ENCODE data around the gene RBM18. TPM values are rescaled to one million over a fixed set of nuclear protein-coding genes. Genes with fewer than 3 reads are reported as not detected.

Gene RBM18
- total RNA-seq, 1 donor from 2014 or later = 7.3 TPM

DNA sequence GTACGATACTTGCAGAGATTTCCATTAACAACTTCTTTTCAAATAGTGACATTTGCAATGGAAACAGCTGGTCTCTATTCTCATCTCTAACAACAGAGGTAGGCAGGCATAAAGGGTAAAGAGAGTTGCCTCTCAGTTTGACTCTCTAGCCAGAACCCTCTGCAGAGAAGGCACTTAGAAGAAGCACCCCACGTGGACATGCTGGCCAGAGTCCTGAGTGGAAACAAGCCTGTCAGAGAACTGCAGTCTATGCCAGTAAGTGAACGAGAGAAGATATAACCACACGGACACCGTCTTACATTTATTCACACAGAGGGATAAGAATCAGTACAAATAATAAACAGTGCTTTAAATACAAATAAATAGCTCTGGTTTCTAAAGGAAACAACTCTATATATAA lies 24.9 kb downstream of the RBM18 start:
- Histone ChIP-seq H3K9ac (ENCODE audit: low read depth in 1 of 3, low read length in 3 of 3) (no peak overlapping the region), H3K36me3 (ENCODE audit: control insufficient read depth in 3 of 3, insufficient read depth in 3 of 3, low read length in 3 of 3) (peaks cover 16 to 35% (median 34%) of the 10 kb centered on the region in 3 donors), H3K4me3 (ENCODE audit: low read length in 3 of 3) (no peak overlapping the region), H3K4me1 (ENCODE audit: control insufficient read depth in 3 of 3, insufficient read depth in 3 of 3, low read length in 3 of 3) (peaks cover 0 to 4% (median 0%) of the 10 kb centered on the region in 3 donors), H3K27ac (ENCODE audit: low read depth, low read length) (no peak overlapping the region), H3K27me3 (ENCODE audit: control insufficient read depth in 3 of 3, insufficient read depth in 3 of 3, low read length in 3 of 3) (no peaks in the 10 kb centered on the region), H3K9me3 (ENCODE audit: control insufficient read depth in 3 of 3, low read length in 3 of 3) (no peaks in the 10 kb centered on the region)

DNA sequence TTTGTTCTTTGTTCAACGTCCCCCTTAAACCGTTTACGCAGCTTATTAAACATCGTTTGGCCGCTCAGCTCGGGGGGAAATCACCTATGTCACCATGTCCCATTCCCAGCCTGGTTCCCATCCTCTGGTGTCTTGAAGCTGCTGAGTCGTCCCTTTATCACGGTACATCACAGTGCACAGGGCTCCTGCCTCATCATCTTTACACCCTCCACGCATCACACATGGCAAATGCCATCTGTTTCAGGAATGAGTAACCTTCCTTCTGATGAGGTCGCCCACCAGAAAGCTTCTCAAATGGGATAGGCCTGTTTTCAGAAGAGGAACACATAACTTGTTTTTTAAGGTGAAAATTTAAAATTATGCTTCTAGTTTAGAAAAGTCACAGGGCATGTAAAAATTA lies 28.0 kb downstream of the RBM18 start:
- Histone ChIP-seq H3K4me1 (ENCODE audit: control insufficient read depth in 3 of 3, insufficient read depth in 3 of 3, low read length in 3 of 3) (peaks cover 0 to 4% (median 0%) of the 10 kb centered on the region in 3 donors), H3K9ac (ENCODE audit: low read depth in 1 of 3, low read length in 3 of 3) (no peak overlapping the region), H3K36me3 (ENCODE audit: control insufficient read depth in 3 of 3, insufficient read depth in 3 of 3, low read length in 3 of 3) (peaks cover 8 to 18% (median 13%) of the 10 kb centered on the region in 3 donors), H3K4me3 (ENCODE audit: low read length in 3 of 3) (no peak overlapping the region), H3K9me3 (ENCODE audit: control insufficient read depth in 3 of 3, low read length in 3 of 3) (no peaks in the 10 kb centered on the region), H3K27me3 (ENCODE audit: control insufficient read depth in 3 of 3, insufficient read depth in 3 of 3, low read length in 3 of 3) (peaks cover 0 to 10% (median 0%) of the 10 kb centered on the region in 3 donors), H3K27ac (ENCODE audit: low read depth, low read length) (no peak overlapping the region)

- Histone ChIP-seq H3K9me3 (ENCODE audit: control insufficient read depth in 3 of 3, low read length in 3 of 3) (no peaks in the 10 kb centered on the region), H3K4me3 (ENCODE audit: low read length in 3 of 3) (no peak overlapping the region), H3K36me3 (ENCODE audit: control insufficient read depth in 3 of 3, insufficient read depth in 3 of 3, low read length in 3 of 3) (peaks cover 0 to 6% (median 0%) of the 10 kb centered on the region in 3 donors), H3K4me1 (ENCODE audit: control insufficient read depth in 3 of 3, insufficient read depth in 3 of 3, low read length in 3 of 3) (peaks cover 0 to 1% (median under 1%) of the 10 kb centered on the region in 3 donors), H3K9ac (ENCODE audit: low read depth in 1 of 3, low read length in 3 of 3) (no peak overlapping the region), H3K27me3 (ENCODE audit: control insufficient read depth in 3 of 3, insufficient read depth in 3 of 3, low read length in 3 of 3) (peaks cover 18 to 32% (median 20%) of the 10 kb centered on the region in 3 donors), H3K27ac (ENCODE audit: low read depth, low read length) (no peak overlapping the region)
Measured at GRCh38 chr9:122234022-122234748, 30.5 kb downstream of the RBM18 start.

GRCh38 chr9:122232796-122233306 lies 31.8 kb downstream of the RBM18 start:
- Histone ChIP-seq H3K36me3 (ENCODE audit: control insufficient read depth in 3 of 3, insufficient read depth in 3 of 3, low read length in 3 of 3) (no peaks in the 10 kb centered on the region), H3K9me3 (ENCODE audit: control insufficient read depth in 3 of 3, low read length in 3 of 3) (no peaks in the 10 kb centered on the region), H3K27ac (ENCODE audit: low read depth, low read length) (no peak overlapping the region), H3K4me1 (ENCODE audit: control insufficient read depth in 3 of 3, insufficient read depth in 3 of 3, low read length in 3 of 3) (peaks cover 0 to 4% (median 2%) of the 10 kb centered on the region in 3 donors), H3K27me3 (ENCODE audit: control insufficient read depth in 3 of 3, insufficient read depth in 3 of 3, low read length in 3 of 3) (peaks cover 28 to 43% (median 32%) of the 10 kb centered on the region in 3 donors), H3K9ac (ENCODE audit: low read depth in 1 of 3, low read length in 3 of 3) (no peak overlapping the region), H3K4me3 (ENCODE audit: low read length in 3 of 3) (no peak overlapping the region)

- Histone ChIP-seq H3K9ac (ENCODE audit: low read depth in 1 of 3, low read length in 3 of 3) (no peak overlapping the region), H3K27ac (ENCODE audit: low read depth, low read length) (no peak overlapping the region), H3K4me1 (ENCODE audit: control insufficient read depth in 3 of 3, insufficient read depth in 3 of 3, low read length in 3 of 3) (peaks cover 0 to 15% (median 4%) of the 10 kb centered on the region in 3 donors), H3K4me3 (ENCODE audit: low read length in 3 of 3) (no peak overlapping the region), H3K36me3 (ENCODE audit: control insufficient read depth in 3 of 3, insufficient read depth in 3 of 3, low read length in 3 of 3) (no peaks in the 10 kb centered on the region), H3K27me3 (ENCODE audit: control insufficient read depth in 3 of 3, insufficient read depth in 3 of 3, low read length in 3 of 3) (peaks cover 60 to 76% (median 63%) of the 10 kb centered on the region in 3 donors), H3K9me3 (ENCODE audit: control insufficient read depth in 3 of 3, low read length in 3 of 3) (no peaks in the 10 kb centered on the region)
Measured at GRCh38 chr9:122229485-122229837, 35.2 kb downstream of the RBM18 start.

DNA sequence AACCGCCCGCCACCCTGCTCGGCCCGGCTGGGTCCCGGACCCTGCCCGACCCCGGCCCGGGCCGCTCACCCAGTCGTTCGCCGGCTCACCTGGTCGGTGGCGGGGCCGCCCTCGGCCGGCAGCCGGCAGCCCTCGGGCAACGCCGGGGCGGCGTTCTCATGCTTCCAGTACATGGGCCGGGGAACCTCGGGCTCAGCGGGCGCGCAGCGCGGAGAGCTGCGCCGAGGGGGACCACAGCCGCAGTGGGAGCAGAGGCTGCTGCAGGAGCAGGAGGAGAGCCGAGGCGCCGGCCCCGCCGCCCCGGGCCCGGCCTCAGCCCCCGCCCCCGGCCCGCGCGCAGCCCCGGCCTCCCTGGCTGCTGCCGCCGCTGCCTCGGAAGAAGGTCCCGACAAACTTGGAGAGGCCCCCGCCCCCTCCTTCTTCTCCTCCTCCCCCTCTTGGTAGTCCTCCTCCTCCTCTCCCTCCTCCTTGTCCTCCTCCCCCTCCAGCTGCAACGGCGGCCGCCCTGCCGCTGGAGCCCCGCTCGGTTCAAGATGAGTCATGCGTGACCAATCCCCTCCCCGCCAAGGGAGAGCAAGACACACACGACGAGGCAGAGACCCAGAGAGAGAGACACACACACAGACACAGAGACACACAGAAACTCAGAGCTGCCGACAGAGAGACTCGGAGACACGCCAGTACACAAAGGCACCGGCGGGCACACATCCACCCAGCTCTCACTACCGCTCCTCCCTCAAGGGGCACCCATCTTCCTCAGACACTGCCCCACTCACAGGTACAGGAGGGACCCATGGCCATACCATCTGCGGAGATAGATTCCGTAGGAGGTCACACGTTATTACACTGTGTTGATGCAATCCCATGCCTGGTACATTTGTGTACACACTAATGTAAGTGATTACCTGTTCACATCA lies 35.8 kb downstream of the RBM18 start, which contains the start of gene LHX6:
Gene LHX6, minus strand, starts transcription at position 390 of the 917 bp plus-strand sequence. Its CDS starts 217 bp downstream, at position 173.
- H3K9me3 ChIP-seq (ENCODE audit: control insufficient read depth in 3 of 3, low read length in 3 of 3) = no peaks in the 10 kb centered on the region
- H3K9ac ChIP-seq (ENCODE audit: low read depth in 1 of 3, low read length in 3 of 3) = peak within 1 kb of the TSS in 1 of 3 donors; percentile 60
- H3K4me1 ChIP-seq (ENCODE audit: control insufficient read depth in 3 of 3, insufficient read depth in 3 of 3, low read length in 3 of 3) = peaks cover 0 to 15% (median 4%) of the 10 kb centered on the region in 3 donors
- peaks cover 63 to 75% (median 65%) of the 10 kb centered on the region in 3 donors for H3K27me3 ChIP-seq (ENCODE audit: control insufficient read depth in 3 of 3, insufficient read depth in 3 of 3, low read length in 3 of 3)
- H3K36me3 ChIP-seq (ENCODE audit: control insufficient read depth in 3 of 3, insufficient read depth in 3 of 3, low read length in 3 of 3) = no peaks in the 10 kb centered on the region
- no peak within 1 kb of the TSS for H3K27ac ChIP-seq (ENCODE audit: low read depth, low read length)
- H3K4me3 ChIP-seq (ENCODE audit: low read length in 3 of 3) = peak within 1 kb of the TSS in 2 of 3 donors; percentile 52 to 60

DNA sequence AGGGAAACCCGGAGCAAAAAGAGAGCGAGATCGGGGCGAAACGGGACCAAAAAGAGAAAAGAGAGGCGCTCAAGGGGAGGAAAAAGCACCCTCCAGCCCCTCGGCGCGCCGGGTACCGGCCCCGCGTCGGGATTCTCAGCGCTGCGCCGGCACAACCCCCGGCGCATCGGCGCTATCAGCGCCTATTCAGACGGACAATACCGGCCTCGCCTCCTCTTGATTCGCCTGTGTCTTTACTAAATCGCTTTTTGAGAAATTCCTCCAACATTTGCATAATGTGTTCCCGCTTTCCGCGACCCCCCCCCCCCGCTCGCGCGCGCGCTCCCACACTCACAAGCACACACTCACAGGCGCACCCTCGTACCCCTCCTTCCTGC lies 36.5 kb downstream of the RBM18 start:
- Histone ChIP-seq H3K27ac (ENCODE audit: low read depth, low read length) (no peak overlapping the region), H3K4me1 (ENCODE audit: control insufficient read depth in 3 of 3, insufficient read depth in 3 of 3, low read length in 3 of 3) (peaks cover 2 to 15% (median 8%) of the 10 kb centered on the region in 3 donors), H3K4me3 (ENCODE audit: low read length in 3 of 3) (peak overlapping the region in 2 of 3 donors; percentile 52 to 60), H3K9ac (ENCODE audit: low read depth in 1 of 3, low read length in 3 of 3) (peak overlapping the region in 1 of 3 donors; percentile 60), H3K36me3 (ENCODE audit: control insufficient read depth in 3 of 3, insufficient read depth in 3 of 3, low read length in 3 of 3) (no peaks in the 10 kb centered on the region), H3K27me3 (ENCODE audit: control insufficient read depth in 3 of 3, insufficient read depth in 3 of 3, low read length in 3 of 3) (peaks cover 68 to 81% (median 71%) of the 10 kb centered on the region in 3 donors), H3K9me3 (ENCODE audit: control insufficient read depth in 3 of 3, low read length in 3 of 3) (no peaks in the 10 kb centered on the region)

DNA sequence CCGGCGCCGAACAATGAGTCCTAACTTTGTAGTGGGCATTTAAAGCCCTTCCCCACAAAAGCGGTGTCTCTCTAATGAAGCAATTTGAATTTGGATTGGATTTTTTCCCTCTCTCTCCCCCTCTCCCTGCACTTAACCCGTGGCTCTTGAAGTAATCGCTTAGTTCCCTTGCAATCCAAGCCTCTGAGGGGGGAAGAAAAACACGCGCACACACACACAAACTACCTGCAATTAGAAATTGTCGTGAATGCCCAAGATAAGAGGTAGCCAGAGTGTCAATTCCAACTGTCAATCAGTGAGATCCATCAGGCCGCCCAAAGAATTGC lies 37.1 kb downstream of the RBM18 start:
- no peaks in the 10 kb centered on the region for H3K9me3 ChIP-seq (ENCODE audit: control insufficient read depth in 3 of 3, low read length in 3 of 3)
- no peak overlapping the region for H3K9ac ChIP-seq (ENCODE audit: low read depth in 1 of 3, low read length in 3 of 3)
- H3K27ac ChIP-seq (ENCODE audit: low read depth, low read length) = no peak overlapping the region
- H3K27me3 ChIP-seq (ENCODE audit: control insufficient read depth in 3 of 3, insufficient read depth in 3 of 3, low read length in 3 of 3) = peaks cover 68 to 88% (median 77%) of the 10 kb centered on the region in 3 donors
- H3K4me1 ChIP-seq (ENCODE audit: control insufficient read depth in 3 of 3, insufficient read depth in 3 of 3, low read length in 3 of 3) = peaks cover 3 to 15% (median 9%) of the 10 kb centered on the region in 3 donors
- peak overlapping the region in 2 of 3 donors; percentile 14 to 43 for H3K4me3 ChIP-seq (ENCODE audit: low read length in 3 of 3)
- H3K36me3 ChIP-seq (ENCODE audit: control insufficient read depth in 3 of 3, insufficient read depth in 3 of 3, low read length in 3 of 3) = no peaks in the 10 kb centered on the region

DNA sequence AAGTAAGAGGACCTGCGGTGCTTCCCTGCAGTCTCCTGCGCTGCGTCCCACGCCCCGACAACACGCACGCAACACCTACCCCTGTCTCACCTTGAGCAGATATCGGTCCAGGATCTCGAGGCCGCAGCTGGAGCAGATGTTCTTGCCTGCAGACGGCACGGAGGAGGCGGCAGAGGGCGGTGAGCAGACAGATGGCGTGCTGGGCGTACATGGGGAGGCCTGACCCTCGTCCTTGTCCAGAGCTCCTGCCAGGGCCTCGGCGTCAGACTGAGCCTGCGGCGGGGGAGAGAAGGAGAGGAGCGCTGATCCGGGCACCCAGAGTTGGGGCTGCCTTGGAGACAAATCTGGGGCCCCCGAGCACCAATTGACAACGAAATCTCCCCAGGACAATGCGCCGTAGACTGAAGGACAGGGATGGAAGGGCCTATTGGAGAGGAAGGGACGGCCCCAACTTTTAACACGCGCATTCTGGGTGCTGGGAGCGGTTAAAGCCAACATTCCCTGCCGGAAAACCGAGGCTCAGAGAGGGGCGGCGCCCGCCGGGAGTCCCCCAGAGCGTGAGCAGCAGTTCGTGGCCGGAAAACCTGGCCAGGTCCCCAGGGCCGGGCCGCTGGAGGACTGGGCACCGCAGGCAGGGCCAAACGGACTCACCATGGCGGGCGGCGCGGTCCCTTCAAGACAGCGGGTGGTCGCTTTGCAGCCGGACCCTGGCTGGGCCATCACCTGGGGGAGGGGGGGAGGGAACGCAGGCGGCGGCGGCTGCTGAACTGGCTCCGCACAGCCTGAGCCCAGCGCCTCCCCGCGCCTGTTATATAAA lies 37.7 kb downstream of the RBM18 start:
- peaks cover 3 to 15% (median 9%) of the 10 kb centered on the region in 3 donors for H3K4me1 ChIP-seq (ENCODE audit: control insufficient read depth in 3 of 3, insufficient read depth in 3 of 3, low read length in 3 of 3)
- H3K27me3 ChIP-seq (ENCODE audit: control insufficient read depth in 3 of 3, insufficient read depth in 3 of 3, low read length in 3 of 3) = peaks cover 71 to 91% (median 80%) of the 10 kb centered on the region in 3 donors
- no peaks in the 10 kb centered on the region for H3K9me3 ChIP-seq (ENCODE audit: control insufficient read depth in 3 of 3, low read length in 3 of 3)
- peak overlapping the region in 2 of 3 donors; percentile 20 to 52 for H3K4me3 ChIP-seq (ENCODE audit: low read length in 3 of 3)
- H3K36me3 ChIP-seq (ENCODE audit: control insufficient read depth in 3 of 3, insufficient read depth in 3 of 3, low read length in 3 of 3) = no peaks in the 10 kb centered on the region
- no peak overlapping the region for H3K27ac ChIP-seq (ENCODE audit: low read depth, low read length)
- H3K9ac ChIP-seq (ENCODE audit: low read depth in 1 of 3, low read length in 3 of 3) = peak overlapping the region in 1 of 3 donors; percentile 40
